Measurements from ENCODE around the gene SLC22A3. TPM values are rescaled to one million over a fixed set of nuclear protein-coding genes. Genes with fewer than 3 reads are reported as not detected.
"Not testable (repeated sequence)": the region's sequence is repeated elsewhere in the genome, so short reads cannot be mapped to it uniquely, and the experiment has no call there.

Gene SLC22A3
- total RNA-seq, 1 experiment from 2014 or later = 0.09 TPM

DNA sequence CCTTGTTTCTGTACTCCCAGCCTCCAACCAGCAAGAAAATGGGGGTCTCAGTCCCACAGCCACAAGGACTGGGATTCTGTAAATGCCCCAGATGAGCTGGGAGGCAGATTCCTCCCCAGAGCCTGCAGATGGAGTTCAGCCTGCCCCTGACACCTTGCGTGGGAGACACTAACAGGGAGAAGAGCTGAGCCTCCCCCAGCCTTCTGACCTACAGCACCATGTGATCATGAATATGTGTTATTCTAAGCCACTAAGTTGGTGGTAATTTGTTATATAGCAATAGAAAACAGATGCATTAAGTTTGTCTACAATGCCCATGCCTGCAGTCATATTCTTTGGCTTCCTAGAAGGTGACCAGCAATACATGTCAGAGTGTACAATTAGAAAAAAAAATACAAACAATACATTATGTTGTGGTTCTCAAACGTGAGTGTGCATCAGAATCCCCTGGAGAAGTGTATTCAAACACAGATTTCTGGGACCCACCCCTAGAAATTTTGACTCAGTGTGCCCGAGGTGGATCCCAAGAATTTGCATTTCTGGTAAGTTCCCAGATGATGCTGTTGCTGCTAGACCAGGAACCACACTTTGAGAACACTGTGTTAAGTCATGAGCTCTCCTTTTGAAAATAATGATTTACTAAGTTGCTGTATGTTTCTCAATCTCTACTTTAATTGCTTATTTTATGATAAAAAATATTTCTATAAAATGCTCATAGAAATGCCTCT is 39.9 kb downstream of the SLC22A3 start:
- no TSS peak for BruUV-seq (replicated peaks)
- H3K36me3 Mint-ChIP-seq (ENCODE audit: insufficient read depth, unreplicated experiment) = no peaks in the 10 kb centered on the region
- peaks cover 63% of the 10 kb centered on the region for H3K4me1 Mint-ChIP-seq (ENCODE audit: insufficient read depth, unreplicated experiment)

DNA sequence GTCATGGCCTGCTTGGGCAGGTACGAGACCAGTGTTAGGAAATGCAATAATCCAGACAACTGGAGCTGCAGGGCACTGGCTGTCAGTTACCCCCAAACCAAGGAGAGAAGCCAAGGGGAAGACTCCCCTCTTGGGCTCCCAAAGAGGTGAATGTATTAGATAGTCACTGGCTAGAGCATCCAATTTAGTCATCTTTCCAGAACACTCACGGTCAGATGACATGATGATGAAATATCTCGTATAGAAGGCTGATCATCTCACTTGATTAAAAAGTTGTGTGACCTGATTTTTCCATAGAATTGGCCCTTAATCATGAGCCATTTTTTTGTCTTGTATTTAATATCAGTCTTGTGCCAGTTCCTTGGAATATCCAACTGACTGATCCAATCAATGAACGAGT is 40.7 kb downstream of the SLC22A3 start:
- H3K4me3 Mint-ChIP-seq (ENCODE audit: unreplicated experiment) = no peak overlapping the region
- intact Hi-C loops (cut with micrococcal nuclease) = loop anchor here (5.0 kb wide), 1 partner anchor 167 kb away; no protein-coding TSS in a partner anchor
- TF ChIP-seq CTCF (IDR thresholded peaks at IDR 0.05; ENCODE audit: unreplicated experiment) = no peak

More for the DNA sequence above, 39.9 kb downstream of the SLC22A3 start:
- Mint-ChIP-seq H3K9me3 (ENCODE audit: unreplicated experiment) (no peaks in the 10 kb centered on the region), H3K27me3 (ENCODE audit: insufficient read depth, unreplicated experiment) (no peaks in the 10 kb centered on the region), H3K27ac (ENCODE audit: low read depth, unreplicated experiment) (peak overlapping the region; percentile 73), H3K4me3 (ENCODE audit: unreplicated experiment) (no peak overlapping the region)
- ChIA-PET POLR2A (interaction anchor here (0.7 to 4.8 kb wide), 5 partner anchors 10 to 250 kb away, joined by 3 to 42 read pairs (median 3); no protein-coding TSS in a partner anchor), CTCF (interaction anchor here (0.9 to 1.5 kb wide), 3 partner anchors 41 to 300 kb away, joined by 3 to 4 read pairs (median 3); no protein-coding TSS in a partner anchor)
- TF ChIP-seq CTCF (IDR thresholded peaks at IDR 0.05; ENCODE audit: unreplicated experiment) = no peak
- no peak for DNase-seq (ENCODE audit: unreplicated experiment)
- intact Hi-C loops (cut with micrococcal nuclease) = loop anchor here (5.0 kb wide), 1 partner anchor 166 kb away; no protein-coding TSS in a partner anchor

GRCh38 chr6:160391419-160392116 is 43.4 kb downstream of the SLC22A3 start:
- Mint-ChIP-seq H3K27me3 (ENCODE audit: insufficient read depth, unreplicated experiment) (no peaks in the 10 kb centered on the region), H3K4me1 (ENCODE audit: insufficient read depth, unreplicated experiment) (peaks cover 51% of the 10 kb centered on the region), H3K9me3 (ENCODE audit: unreplicated experiment) (no peaks in the 10 kb centered on the region), H3K27ac (ENCODE audit: low read depth, unreplicated experiment) (peak overlapping the region; percentile 21), H3K4me3 (ENCODE audit: unreplicated experiment) (peak overlapping the region; percentile 38), H3K36me3 (ENCODE audit: insufficient read depth, unreplicated experiment) (no peaks in the 10 kb centered on the region)
- intact Hi-C loops (cut with micrococcal nuclease) = no loop called here
- no TSS peak for BruUV-seq (replicated peaks)
- CTCF ChIA-PET = interaction anchor here (0.6 to 1.0 kb wide), 3 partner anchors 11 to 64 kb away, joined by 3 to 4 read pairs (median 4); no protein-coding TSS in a partner anchor
- peak; percentile 94 for DNase-seq (ENCODE audit: unreplicated experiment)
- POLR2A ChIA-PET = interaction anchor here (0.6 to 2.3 kb wide), 6 partner anchors 9 to 170 kb away, joined by 3 to 14 read pairs (median 4); no protein-coding TSS in a partner anchor
- no peak for TF ChIP-seq CTCF (IDR thresholded peaks at IDR 0.05; ENCODE audit: unreplicated experiment)

More for the DNA sequence above, 40.7 kb downstream of the SLC22A3 start:
- Mint-ChIP-seq H3K9me3 (ENCODE audit: unreplicated experiment) (no peaks in the 10 kb centered on the region), H3K36me3 (ENCODE audit: insufficient read depth, unreplicated experiment) (no peaks in the 10 kb centered on the region), H3K4me1 (ENCODE audit: insufficient read depth, unreplicated experiment) (peaks cover 63% of the 10 kb centered on the region), H3K27ac (ENCODE audit: low read depth, unreplicated experiment) (peak overlapping the region; percentile 73), H3K27me3 (ENCODE audit: insufficient read depth, unreplicated experiment) (no peaks in the 10 kb centered on the region)
- BruUV-seq (replicated peaks) = no TSS peak
- ChIA-PET CTCF (interaction anchor here (0.9 to 1.9 kb wide), 3 partner anchors 8 to 67 kb away, joined by 3 to 7 read pairs (median 4); no protein-coding TSS in a partner anchor), POLR2A (interaction anchor here (0.7 to 4.8 kb wide), 3 partner anchors 11 to 251 kb away, joined by 3 to 42 read pairs (median 3); no protein-coding TSS in a partner anchor)
- DNase-seq (ENCODE audit: unreplicated experiment) = peak; percentile 37

DNA sequence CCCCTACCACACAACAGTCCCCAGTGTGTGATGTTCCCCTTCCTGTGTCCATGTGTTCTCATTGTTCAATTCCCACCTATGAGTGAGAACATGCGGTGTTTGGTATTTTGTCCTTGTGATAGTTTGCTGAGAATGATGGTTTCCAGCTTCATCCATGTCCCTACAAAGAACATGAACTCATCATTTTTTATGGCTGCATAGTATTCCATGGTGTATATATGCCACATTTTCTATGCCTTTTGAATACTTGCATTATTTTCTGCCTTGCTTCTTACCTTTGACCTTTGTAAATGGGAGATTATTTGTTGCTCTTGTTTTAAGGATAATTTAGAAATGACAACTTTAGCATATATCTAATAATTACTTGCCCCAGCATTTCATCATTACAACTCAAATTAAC is 45.3 kb downstream of the SLC22A3 start:
- H3K4me3 Mint-ChIP-seq (ENCODE audit: unreplicated experiment); DNase-seq (ENCODE audit: unreplicated experiment); H3K36me3 Mint-ChIP-seq (ENCODE audit: insufficient read depth, unreplicated experiment); BruUV-seq (replicated peaks); H3K27ac Mint-ChIP-seq (ENCODE audit: low read depth, unreplicated experiment); H3K27me3 Mint-ChIP-seq (ENCODE audit: insufficient read depth, unreplicated experiment); H3K9me3 Mint-ChIP-seq (ENCODE audit: unreplicated experiment); intact Hi-C loops (cut with micrococcal nuclease): not testable (repeated sequence)
- peaks cover 35% of the 10 kb centered on the region for H3K4me1 Mint-ChIP-seq (ENCODE audit: insufficient read depth, unreplicated experiment)
- POLR2A ChIA-PET = interaction anchor here (1.0 to 2.3 kb wide), 2 partner anchors 15 kb away, joined by 3 to 14 read pairs; no protein-coding TSS in a partner anchor
- CTCF ChIA-PET = interaction anchor here (0.6 kb wide), 2 partner anchors 33 to 449 kb away, joined by 3 read pairs; no protein-coding TSS in a partner anchor

Measured in MCF 10A (cell line).